ENCODE results near the gene CISTR. TPM values are rescaled to one million over a fixed set of nuclear protein-coding genes. Genes with fewer than 3 reads are reported as not detected.

The CISTR gene
- polyA plus RNA-seq, 2 donors, result not detected

DNA sequence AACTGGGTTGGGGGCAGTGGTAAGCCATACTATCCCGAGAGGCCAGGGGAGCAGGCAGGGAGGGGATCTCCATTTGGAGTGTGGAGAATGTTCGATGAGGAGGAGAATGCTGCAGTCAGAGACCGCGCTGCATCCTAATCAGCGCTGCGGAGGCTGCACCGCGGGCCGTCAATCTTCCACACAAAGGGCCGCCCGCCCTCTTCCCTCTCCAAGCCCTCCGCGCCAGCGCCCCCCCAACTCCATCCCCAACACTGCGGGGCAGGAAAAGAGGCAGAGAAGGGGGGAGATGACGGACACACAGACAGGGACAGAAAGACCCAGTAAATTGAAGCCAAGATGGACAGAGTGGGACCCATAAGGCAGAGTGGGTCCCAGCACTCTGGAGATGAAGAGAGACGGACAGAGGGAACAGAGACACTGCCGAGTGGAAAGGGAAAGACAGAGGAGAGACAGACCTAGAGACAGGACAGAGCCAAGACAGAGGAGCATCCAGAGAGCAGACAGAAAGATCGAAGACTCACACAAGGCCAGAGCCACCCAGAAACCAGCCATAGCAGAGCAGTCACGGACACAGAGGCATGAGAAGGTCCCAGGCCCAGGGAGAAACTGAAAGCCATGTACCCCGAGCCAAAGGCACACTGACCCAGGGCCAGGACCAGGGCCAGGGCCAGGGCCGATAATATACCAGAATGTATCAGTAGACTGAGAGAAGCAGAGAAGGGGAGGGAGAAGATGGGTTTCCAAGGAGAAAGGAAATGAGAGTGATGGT, 3.5 kb downstream of the CISTR start:
- peaks cover 0 to 3% of the 10 kb centered on the region in 2 donors for H3K27me3 ChIP-seq (ENCODE audit: control insufficient read depth in 1 of 2, insufficient read depth in 2 of 2, low read length in 2 of 2)
- 46 to 55% methylated on average over 22 of the region's 22 CpGs for WGBS, 2 donors
- H3K4me1 ChIP-seq (ENCODE audit: control insufficient read depth in 2 of 2, insufficient read depth in 2 of 2, low read length in 1 of 2), result peaks cover 3 to 9% of the 10 kb centered on the region in 2 donors
- H3K36me3 ChIP-seq (ENCODE audit: control insufficient read depth in 2 of 2, insufficient read depth in 2 of 2, low read length in 1 of 2), result no peaks in the 10 kb centered on the region
- no peak overlapping the region for H3K27ac ChIP-seq (ENCODE audit: low read depth in 2 of 2, low read length in 1 of 2)
- no peak overlapping the region for H3K4me3 ChIP-seq (ENCODE audit: low read depth in 1 of 2, low read length in 2 of 2)
- H3K9me3 ChIP-seq (ENCODE audit: control insufficient read depth in 2 of 2, insufficient read depth in 1 of 2, low read depth in 1 of 2, low read length in 1 of 2), result no peaks in the 10 kb centered on the region

DNA sequence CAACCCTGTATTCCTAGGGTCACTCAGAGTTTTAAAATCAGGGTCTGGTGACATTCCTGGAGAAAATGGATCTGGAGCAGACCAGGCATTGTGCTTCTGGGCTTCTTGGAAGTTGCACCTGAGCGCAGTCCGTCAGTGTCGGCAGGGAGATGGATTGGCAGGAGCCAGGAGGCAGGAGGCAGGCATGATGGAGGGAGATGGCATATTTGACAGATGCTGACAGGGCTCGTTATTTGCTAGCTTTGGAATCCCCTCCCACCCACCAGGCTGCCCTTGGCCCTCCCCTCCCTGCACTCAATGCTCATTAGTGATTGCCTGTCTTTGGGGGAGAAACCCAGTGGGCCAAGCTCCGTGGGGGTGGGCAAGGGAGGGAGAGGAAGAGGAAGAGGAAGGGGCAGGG, 4.7 kb downstream of the CISTR start:
- Histone ChIP-seq H3K27ac (ENCODE audit: low read depth in 2 of 2, low read length in 1 of 2) (no peak overlapping the region), H3K4me1 (ENCODE audit: control insufficient read depth in 2 of 2, insufficient read depth in 2 of 2, low read length in 1 of 2) (peaks cover 3 to 9% of the 10 kb centered on the region in 2 donors), H3K36me3 (ENCODE audit: control insufficient read depth in 2 of 2, insufficient read depth in 2 of 2, low read length in 1 of 2) (no peaks in the 10 kb centered on the region), H3K9me3 (ENCODE audit: control insufficient read depth in 2 of 2, insufficient read depth in 1 of 2, low read depth in 1 of 2, low read length in 1 of 2) (no peaks in the 10 kb centered on the region), H3K4me3 (ENCODE audit: low read depth in 1 of 2, low read length in 2 of 2) (no peak overlapping the region), H3K27me3 (ENCODE audit: control insufficient read depth in 1 of 2, insufficient read depth in 2 of 2, low read length in 2 of 2) (peaks cover 0 to 3% of the 10 kb centered on the region in 2 donors)
- WGBS, 2 donors, result 28 to 33% methylated on average over 5 of the region's 5 CpGs

DNA sequence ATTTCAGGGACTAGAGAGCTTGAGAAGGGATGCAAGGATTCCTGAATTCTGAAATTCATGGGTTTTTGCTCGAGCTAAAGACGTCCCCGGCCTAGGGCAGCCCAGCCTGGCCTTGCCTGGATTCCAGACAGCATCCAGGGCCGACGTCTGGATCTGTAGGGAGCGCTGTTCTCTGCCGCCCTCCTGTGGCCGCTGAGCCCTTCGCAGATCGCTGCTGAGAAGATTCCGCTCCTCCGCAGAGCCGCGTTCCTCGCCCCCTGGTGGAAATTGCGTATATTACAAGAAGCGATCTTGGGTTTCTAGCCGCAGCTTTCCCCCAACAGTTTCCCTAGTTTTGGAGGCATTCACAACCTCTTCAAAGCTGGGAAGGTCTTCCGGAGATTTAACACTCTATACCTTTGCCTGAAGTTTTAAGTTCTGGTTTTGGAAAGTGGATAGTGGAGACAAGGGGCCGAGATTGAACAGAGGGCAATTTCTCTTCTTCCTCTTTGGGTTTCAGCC, 5.1 kb downstream of the CISTR start:
- no peak overlapping the region for H3K4me3 ChIP-seq (ENCODE audit: low read depth in 1 of 2, low read length in 2 of 2)
- no peak overlapping the region for H3K27ac ChIP-seq (ENCODE audit: low read depth in 2 of 2, low read length in 1 of 2)
- H3K27me3 ChIP-seq (ENCODE audit: control insufficient read depth in 1 of 2, insufficient read depth in 2 of 2, low read length in 2 of 2), result peaks cover 0 to 3% of the 10 kb centered on the region in 2 donors
- WGBS, 2 donors, result 1% methylated on average over 20 of the region's 20 CpGs
- H3K4me1 ChIP-seq (ENCODE audit: control insufficient read depth in 2 of 2, insufficient read depth in 2 of 2, low read length in 1 of 2), result peaks cover 3 to 9% of the 10 kb centered on the region in 2 donors
- H3K36me3 ChIP-seq (ENCODE audit: control insufficient read depth in 2 of 2, insufficient read depth in 2 of 2, low read length in 1 of 2), result no peaks in the 10 kb centered on the region
- no peaks in the 10 kb centered on the region for H3K9me3 ChIP-seq (ENCODE audit: control insufficient read depth in 2 of 2, insufficient read depth in 1 of 2, low read depth in 1 of 2, low read length in 1 of 2)

DNA sequence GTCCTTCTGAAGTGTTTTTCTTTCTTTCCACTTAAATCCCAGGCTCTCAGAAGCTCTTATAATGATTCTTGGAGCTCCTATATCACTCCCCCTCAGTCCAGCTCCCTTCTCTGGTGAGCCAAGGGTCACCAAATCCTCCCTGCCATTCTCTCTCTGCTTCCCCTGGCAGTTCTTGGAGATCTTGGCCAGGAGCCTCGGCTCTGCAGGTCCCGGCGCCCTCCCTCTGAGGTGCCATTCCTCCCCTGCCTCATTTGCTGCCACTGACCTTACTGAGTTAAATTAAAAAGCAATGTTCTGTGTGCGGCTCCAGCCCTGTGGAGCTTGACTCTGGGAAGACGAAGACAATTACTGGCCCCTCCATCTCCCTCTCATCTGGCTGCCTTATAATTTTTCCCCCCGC, 7.0 kb downstream of the CISTR start:
- WGBS, 2 donors, result 62 to 67% methylated on average over 6 of the region's 6 CpGs
- H3K27me3 ChIP-seq (ENCODE audit: control insufficient read depth in 1 of 2, insufficient read depth in 2 of 2, low read length in 2 of 2), result peaks cover 2 to 3% of the 10 kb centered on the region in 2 donors
- no peaks in the 10 kb centered on the region for H3K9me3 ChIP-seq (ENCODE audit: control insufficient read depth in 2 of 2, insufficient read depth in 1 of 2, low read depth in 1 of 2, low read length in 1 of 2)
- no peak overlapping the region for H3K27ac ChIP-seq (ENCODE audit: low read depth in 2 of 2, low read length in 1 of 2)
- H3K4me1 ChIP-seq (ENCODE audit: control insufficient read depth in 2 of 2, insufficient read depth in 2 of 2, low read length in 1 of 2), result peaks cover 0 to 5% of the 10 kb centered on the region in 2 donors
- no peaks in the 10 kb centered on the region for H3K36me3 ChIP-seq (ENCODE audit: control insufficient read depth in 2 of 2, insufficient read depth in 2 of 2, low read length in 1 of 2)
- H3K4me3 ChIP-seq (ENCODE audit: low read depth in 1 of 2, low read length in 2 of 2), result no peak overlapping the region

DNA sequence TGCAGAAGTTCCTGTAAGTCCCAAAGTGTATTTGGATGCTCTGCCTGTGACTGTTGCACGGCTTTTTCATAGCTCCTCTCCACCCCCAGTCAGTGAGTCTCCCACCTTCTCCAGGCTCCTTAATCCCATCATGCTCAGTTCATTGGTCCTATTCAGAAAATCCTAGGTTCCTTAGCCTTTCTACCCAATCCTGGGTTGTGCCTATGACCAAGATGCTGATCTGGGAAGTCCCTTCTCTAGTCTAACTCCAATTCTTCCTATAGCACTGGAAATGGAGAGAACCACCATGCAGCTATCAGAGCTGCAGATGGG, 7.7 kb downstream of the CISTR start:
- Histone ChIP-seq H3K36me3 (ENCODE audit: control insufficient read depth in 2 of 2, insufficient read depth in 2 of 2, low read length in 1 of 2) (no peaks in the 10 kb centered on the region), H3K27me3 (ENCODE audit: control insufficient read depth in 1 of 2, insufficient read depth in 2 of 2, low read length in 2 of 2) (peaks cover 2 to 3% of the 10 kb centered on the region in 2 donors), H3K4me1 (ENCODE audit: control insufficient read depth in 2 of 2, insufficient read depth in 2 of 2, low read length in 1 of 2) (peaks cover 0 to 5% of the 10 kb centered on the region in 2 donors)

DNA sequence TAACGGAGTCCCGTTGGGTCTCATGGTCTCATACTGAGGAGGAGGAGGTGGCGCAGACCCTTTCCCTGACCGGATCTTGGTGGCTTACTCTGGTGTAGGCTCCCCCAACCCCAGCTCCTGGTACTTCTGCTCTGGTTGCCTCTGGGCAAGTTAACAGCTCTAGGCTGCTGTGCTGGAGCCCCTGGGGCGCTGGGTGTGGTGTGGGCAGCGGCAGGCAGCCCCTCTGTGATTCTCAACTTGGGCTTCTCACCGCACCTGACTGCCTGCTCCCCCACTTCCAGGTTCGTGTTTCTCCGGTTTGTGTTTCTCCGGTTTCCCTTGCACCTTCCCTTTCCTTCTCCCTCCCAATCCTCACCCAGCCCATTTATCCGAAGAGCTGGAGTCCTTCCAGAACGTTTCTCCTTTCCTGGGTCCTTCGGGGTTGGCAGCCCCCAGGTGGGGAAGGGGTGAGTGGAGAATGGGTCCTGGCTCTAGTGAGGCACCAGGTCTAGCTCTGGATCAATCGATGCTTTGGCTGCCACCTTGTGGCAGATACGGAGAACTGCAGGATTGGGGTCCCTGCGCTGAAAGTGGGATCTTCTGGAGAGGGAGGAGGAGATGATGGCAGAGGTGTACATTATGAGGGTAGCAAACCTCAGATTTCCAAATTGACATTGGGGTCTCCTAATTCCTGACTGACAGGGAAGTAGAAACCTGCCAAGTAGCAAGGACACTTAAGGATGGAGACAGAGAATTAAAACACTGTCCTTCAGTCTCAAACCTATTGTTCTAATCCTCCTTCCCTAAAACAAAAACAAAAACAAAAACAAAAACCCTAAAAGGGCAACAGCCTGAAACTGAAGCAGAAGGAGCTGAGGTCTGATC, 8.3 kb downstream of the CISTR start:
- Histone ChIP-seq H3K4me3 (ENCODE audit: low read depth in 1 of 2, low read length in 2 of 2) (no peak overlapping the region), H3K9me3 (ENCODE audit: control insufficient read depth in 2 of 2, insufficient read depth in 1 of 2, low read depth in 1 of 2, low read length in 1 of 2) (no peaks in the 10 kb centered on the region), H3K36me3 (ENCODE audit: control insufficient read depth in 2 of 2, insufficient read depth in 2 of 2, low read length in 1 of 2) (no peaks in the 10 kb centered on the region), H3K4me1 (ENCODE audit: control insufficient read depth in 2 of 2, insufficient read depth in 2 of 2, low read length in 1 of 2) (peaks cover under 1 to 5% of the 10 kb centered on the region in 2 donors), H3K27me3 (ENCODE audit: control insufficient read depth in 1 of 2, insufficient read depth in 2 of 2, low read length in 2 of 2) (peaks cover 2 to 3% of the 10 kb centered on the region in 2 donors), H3K27ac (ENCODE audit: low read depth in 2 of 2, low read length in 1 of 2) (no peak overlapping the region)
- 15% methylated on average over 16 of the region's 16 CpGs for WGBS, 2 donors

More for the DNA sequence above, 7.7 kb downstream of the CISTR start:
- Histone ChIP-seq H3K9me3 (ENCODE audit: control insufficient read depth in 2 of 2, insufficient read depth in 1 of 2, low read depth in 1 of 2, low read length in 1 of 2) (no peaks in the 10 kb centered on the region), H3K4me3 (ENCODE audit: low read depth in 1 of 2, low read length in 2 of 2) (no peak overlapping the region), H3K27ac (ENCODE audit: low read depth in 2 of 2, low read length in 1 of 2) (no peak overlapping the region)
- WGBS, 2 donors, result 90 to 94% methylated on average over 1 of the region's 1 CpG

DNA sequence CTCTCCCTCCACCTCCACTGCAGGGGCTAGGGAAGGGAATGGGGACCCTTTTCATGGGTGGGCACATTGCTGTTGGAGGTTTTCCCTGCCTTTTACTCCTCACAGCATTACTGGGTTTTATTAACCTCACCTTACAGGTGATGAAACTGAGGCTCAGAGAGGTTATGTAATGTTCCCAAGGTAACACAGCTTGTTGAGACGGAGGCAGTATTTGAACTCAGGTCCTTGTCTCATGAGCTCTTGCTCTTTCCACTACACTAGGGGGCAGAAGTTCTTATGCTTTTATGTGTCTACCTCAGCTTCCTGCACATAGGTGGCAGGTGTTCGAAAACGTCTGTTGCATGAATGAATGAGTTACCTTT, 11.7 kb downstream of the CISTR start:
- WGBS, 2 donors, result 63 to 66% methylated on average over 3 of the region's 3 CpGs
- peaks cover 0 to 2% of the 10 kb centered on the region in 2 donors for H3K27me3 ChIP-seq (ENCODE audit: control insufficient read depth in 1 of 2, insufficient read depth in 2 of 2, low read length in 2 of 2)
- no peak overlapping the region for H3K4me3 ChIP-seq (ENCODE audit: low read depth in 1 of 2, low read length in 2 of 2)
- peaks cover 4 to 5% of the 10 kb centered on the region in 2 donors for H3K4me1 ChIP-seq (ENCODE audit: control insufficient read depth in 2 of 2, insufficient read depth in 2 of 2, low read length in 1 of 2)
- no peaks in the 10 kb centered on the region for H3K9me3 ChIP-seq (ENCODE audit: control insufficient read depth in 2 of 2, insufficient read depth in 1 of 2, low read depth in 1 of 2, low read length in 1 of 2)
- no peak overlapping the region for H3K27ac ChIP-seq (ENCODE audit: low read depth in 2 of 2, low read length in 1 of 2)
- H3K36me3 ChIP-seq (ENCODE audit: control insufficient read depth in 2 of 2, insufficient read depth in 2 of 2, low read length in 1 of 2), result no peaks in the 10 kb centered on the region

DNA sequence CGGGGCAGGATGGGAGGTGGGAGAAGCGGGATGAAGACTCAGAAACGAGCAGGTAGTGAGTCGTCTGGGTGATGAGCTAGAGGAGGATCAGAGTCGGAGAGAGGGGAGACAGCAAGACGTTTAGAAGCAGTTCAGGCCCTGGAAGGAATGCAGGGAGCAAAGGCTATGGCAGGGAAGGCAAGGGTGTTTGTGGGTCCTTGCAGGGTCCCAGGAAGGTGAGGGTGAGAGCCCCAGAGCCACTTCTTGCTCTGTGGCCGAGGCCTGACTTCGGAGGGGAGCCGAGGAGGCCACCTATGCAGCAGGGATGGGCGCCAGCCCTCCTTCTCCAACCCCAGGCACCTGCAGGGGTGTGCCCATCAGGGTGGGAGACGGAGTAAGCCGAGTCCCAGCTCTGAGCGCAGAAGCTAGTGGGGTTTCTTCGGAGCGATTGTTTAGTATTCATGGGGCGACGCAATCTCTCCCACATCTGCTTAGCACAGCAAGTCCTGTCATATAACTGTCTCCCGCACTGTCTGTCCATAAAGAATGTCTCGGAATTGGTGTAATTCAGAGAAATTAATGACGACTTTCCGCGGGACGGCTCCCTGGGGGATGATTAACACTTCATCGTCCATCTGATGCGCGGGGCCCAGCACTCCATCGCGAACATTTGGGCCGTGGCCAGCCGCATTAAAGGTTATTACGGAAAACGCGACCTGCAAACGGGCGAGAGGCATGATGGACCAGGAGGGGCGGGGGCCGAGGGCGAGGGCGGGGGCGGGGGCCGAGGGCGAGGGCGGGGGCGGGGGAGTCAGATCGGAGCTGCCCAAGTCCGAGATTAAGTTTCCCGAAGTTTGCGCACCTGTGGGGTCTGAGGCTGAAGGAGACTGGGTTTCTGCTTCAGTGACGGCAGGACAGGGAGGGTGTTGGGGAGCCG, 12.3 kb downstream of the CISTR start:
- 5% methylated on average over 50 of the region's 50 CpGs for WGBS, 2 donors
- H3K9me3 ChIP-seq (ENCODE audit: control insufficient read depth in 2 of 2, insufficient read depth in 1 of 2, low read depth in 1 of 2, low read length in 1 of 2), result no peaks in the 10 kb centered on the region
- H3K36me3 ChIP-seq (ENCODE audit: control insufficient read depth in 2 of 2, insufficient read depth in 2 of 2, low read length in 1 of 2), result no peaks in the 10 kb centered on the region
- peak overlapping the region in 1 of 2 donors; percentile 16 for H3K4me3 ChIP-seq (ENCODE audit: low read depth in 1 of 2, low read length in 2 of 2)
- H3K4me1 ChIP-seq (ENCODE audit: control insufficient read depth in 2 of 2, insufficient read depth in 2 of 2, low read length in 1 of 2), result peaks cover 4 to 5% of the 10 kb centered on the region in 2 donors
- H3K27me3 ChIP-seq (ENCODE audit: control insufficient read depth in 1 of 2, insufficient read depth in 2 of 2, low read length in 2 of 2), result peaks cover 0 to 2% of the 10 kb centered on the region in 2 donors
- no peak overlapping the region for H3K27ac ChIP-seq (ENCODE audit: low read depth in 2 of 2, low read length in 1 of 2)
